ENCODE data around the gene FBP2. TPM values are rescaled to one million over a fixed set of nuclear protein-coding genes. Genes with fewer than 3 reads are reported as not detected.

The FBP2 gene
- total and polyA plus RNA-seq, 2 of the 8 experiments (the other 6 are each of a cell fraction or from before 2014, with no cell fraction given) = not detected

DNA sequence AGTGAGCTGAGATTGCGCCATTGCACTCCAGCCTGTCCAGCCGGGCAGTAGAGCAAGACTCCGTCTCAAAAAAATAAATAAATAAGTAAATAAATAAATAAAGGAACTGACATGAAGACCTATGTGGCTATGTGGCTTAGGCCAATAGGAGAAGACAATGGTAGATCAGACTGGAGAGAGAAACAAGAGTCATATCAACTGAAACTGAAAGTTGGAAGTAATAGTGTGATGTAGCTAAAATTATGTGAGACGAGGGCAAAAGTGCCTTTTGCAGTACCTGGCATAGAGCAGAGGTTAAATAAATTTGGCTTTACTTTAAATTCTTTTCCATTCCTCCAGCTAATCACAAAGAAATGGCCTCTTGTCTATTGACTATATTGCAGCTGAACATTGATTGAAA lies 7.3 kb downstream of the FBP2 start:
- Histone ChIP-seq H3K79me1 (ENCODE audit: low read depth, low read length) (no peaks in the 10 kb centered on the region), H3K4me2 (ENCODE audit: insufficient read depth in 1 of 2, low read depth in 2 of 2, low read length in 2 of 2) (no peak overlapping the region), H3K23ac (ENCODE audit: insufficient read length) (no peak overlapping the region), H3K79me2 (ENCODE audit: control insufficient read depth in 1 of 2, insufficient read depth in 2 of 2, low read length in 2 of 2) (no peaks in the 10 kb centered on the region), H4K8ac (ENCODE audit: extremely low read depth, insufficient read depth, low read length) (no peak overlapping the region), H3K27me3 (replicated peaks in 1 of 4; ENCODE audit: control insufficient read depth in 3 of 4, extremely low read depth in 1 of 4, insufficient read depth in 3 of 4, low read length in 3 of 4) (no peaks in the 10 kb centered on the region), H2BK20ac (ENCODE audit: low read length) (no peak overlapping the region), H3K9ac (replicated peaks in 1 of 4; ENCODE audit: extremely low read depth in 1 of 4, low read depth in 3 of 4, low read length in 3 of 4) (no peak overlapping the region), H4K5ac (ENCODE audit: insufficient read length, low read depth, low read length) (no peak overlapping the region), H3K36me3 (ENCODE audit: control insufficient read depth in 2 of 4, insufficient read depth in 4 of 4, low read length in 3 of 4) (no peaks in the 10 kb centered on the region), H3K9me3 (ENCODE audit: insufficient read depth in 2 of 2, low read depth in 1 of 2, low read length in 1 of 2) (no peaks in the 10 kb centered on the region), H3K27ac (ENCODE audit: low read depth, low read length) (no peak overlapping the region), H2BK5ac (ENCODE audit: low read depth, low read length) (no peak overlapping the region), H3K4ac (replicated peaks; ENCODE audit: insufficient read length, low read depth, low read length) (no peak overlapping the region), H2AK5ac (ENCODE audit: low read depth, low read length) (no peak overlapping the region), H2AFZ (ENCODE audit: low read length) (no peak overlapping the region), H3K4me3 (ENCODE audit: extremely low read depth in 1 of 4, insufficient read depth in 2 of 4, low read depth in 3 of 4, low read length in 4 of 4) (no peak overlapping the region), H4K91ac (replicated peaks; ENCODE audit: insufficient read length, low read length) (no peak overlapping the region), H2BK120ac (replicated peaks; ENCODE audit: low read depth, low read length) (no peak overlapping the region), H3K23me2 (ENCODE audit: low read depth, low read length) (no peaks in the 10 kb centered on the region), H2BK15ac (ENCODE audit: low read length) (no peak overlapping the region), H3K4me1 (replicated peaks in 1 of 4; ENCODE audit: control insufficient read depth in 3 of 4, insufficient read depth in 4 of 4, low read length in 3 of 4) (no peaks in the 10 kb centered on the region), H3K18ac (ENCODE audit: extremely low read depth, low read length) (no peak overlapping the region), H4K20me1 (replicated peaks in 1 of 2; ENCODE audit: control insufficient read depth in 1 of 2, insufficient read depth in 2 of 2, low read length in 2 of 2) (no peaks in the 10 kb centered on the region), H2BK12ac (ENCODE audit: low read depth, low read length) (no peak overlapping the region), H3K14ac (ENCODE audit: insufficient read length) (no peak overlapping the region), H3K56ac (replicated peaks; ENCODE audit: insufficient read length, low read depth, low read length) (no peak overlapping the region)
- DNase-seq (ENCODE audit: low read depth in 1 of 2, low spot score in 2 of 2) (no peak), FAIRE-seq (no peak)
- ChIA-PET CTCF (ENCODE audit: partially characterized antibody) (interaction anchor here (1.0 to 2.3 kb wide), 6 partner anchors 9 to 37 kb away, joined by 3 to 6 read pairs (median 4); partner anchors contain the start of gene PCAT7), POLR2A (ENCODE audit: partially characterized antibody) (interaction anchor here (1.7 kb wide), 1 partner anchor 14 kb away, joined by 14 read pairs; no protein-coding TSS in a partner anchor)
- WGBS, 2 experiments (ENCODE audit: extremely low coverage in 1 of 2, insufficient coverage in 1 of 2, insufficient read length in 1 of 2, insufficient replicate concordance in 2 of 2, low coverage in 1 of 2, low lambda C conversion rate in 2 of 2, missing lambda C conversion rate in 1 of 2) = 84% methylated on average over 4 of the region's 4 CpGs; no CpG with 5 or more reads in 1 of the 2 experiments
- TF ChIP-seq HDAC2 (IDR thresholded peaks at IDR 0.05; ENCODE audit: borderline replicate concordance in 1 of 2, low read depth in 2 of 2, low read length in 2 of 2) (no peak), CHD2 (IDR thresholded peaks at IDR 0.05; ENCODE audit: low read length) (no peak), RAD21 (IDR thresholded peaks at IDR 0.05 in 1 of 2, conservative IDR thresholded peaks at IDR 0.05 in 1 of 2; ENCODE audit: low read depth in 2 of 2, low read length in 2 of 2) (no peak), EP300 (IDR thresholded peaks at IDR 0.05; ENCODE audit: borderline replicate concordance in 1 of 2, low read depth in 2 of 2, low read length in 2 of 2) (no peak), SP4 (IDR thresholded peaks at IDR 0.05; ENCODE audit: low read length) (no peak), GTF2F1 (IDR thresholded peaks at IDR 0.05; ENCODE audit: borderline replicate concordance, low read depth, low read length) (no peak)

All from H1 (cell line).